ENCODE measurements around the gene ARSD.

DNA sequence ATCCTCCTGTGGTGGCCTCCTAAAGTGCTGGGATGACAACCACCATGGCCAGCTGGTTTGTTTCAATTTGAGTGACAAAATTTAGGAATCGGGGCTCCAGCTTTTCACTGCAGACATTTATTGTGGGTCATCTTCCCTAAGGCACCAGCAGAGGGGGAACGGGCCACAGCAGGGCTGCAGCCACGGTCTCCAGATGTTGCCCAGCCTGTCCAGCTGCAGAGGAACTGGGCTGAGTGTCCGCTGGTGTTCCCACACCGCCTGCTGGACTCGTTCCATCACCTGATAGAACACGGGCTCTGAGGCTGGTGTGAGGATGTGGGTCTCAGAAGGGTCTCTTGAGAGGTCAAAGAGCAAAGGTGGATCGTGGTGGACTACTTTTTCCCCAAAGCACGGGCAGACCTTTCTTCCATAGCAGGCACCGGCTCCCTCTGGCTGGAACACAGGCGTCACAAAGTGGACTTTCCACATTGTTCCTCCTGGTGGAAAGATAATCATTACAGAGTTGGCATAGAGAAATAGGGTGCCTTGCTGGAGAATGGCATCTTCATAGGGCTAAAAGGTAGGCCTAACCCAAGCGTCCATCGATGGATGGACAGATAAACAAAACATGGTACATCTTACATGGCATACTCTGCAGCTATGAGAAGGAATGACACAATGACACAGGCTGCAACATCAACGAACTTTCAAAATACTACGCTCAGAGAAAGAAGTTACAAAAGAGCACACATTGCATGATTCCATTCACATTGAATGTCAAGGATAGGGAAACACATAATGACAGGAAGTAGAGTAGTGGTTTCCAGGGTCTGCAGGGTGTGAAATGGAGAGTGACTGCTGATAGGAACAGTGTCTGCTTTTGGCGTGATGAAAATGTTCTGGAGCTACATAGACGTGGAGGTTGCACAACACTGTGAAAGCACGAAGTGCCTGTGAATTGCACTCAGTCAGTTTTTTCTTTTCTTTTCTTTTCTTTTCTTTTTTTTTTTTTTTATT, 5.9 kb upstream of the ARSD start:
- TF ChIP-seq CTCF (IDR thresholded peaks at IDR 0.05) = no peak
- no peak for TF ChIP-seq POLR2AphosphoS5 (IDR thresholded peaks at IDR 0.05; ENCODE audit: low read depth, low read length)
